Skin of body (tissue), 2 donors: Measurements from ENCODE around the gene ZNF329. TPM values are rescaled to one million over a fixed set of nuclear protein-coding genes. Genes with fewer than 3 reads are reported as not detected.

Source experiments
- DNase-seq: peaks from one replicate; lab custom pipeline; 2025; lab: John Stamatoyannopoulos, UW
- total RNA-seq: library from RNA; depleted of rRNA; stranded (reverse); fragments of >200 nt; gene quantifications from one replicate; pipeline ENCODE4 v1.2.3, GENCODE V29; 2014

ZNF329 gene
- total RNA-seq, 1 donor from 2014 or later = 11.8 TPM

DNA sequence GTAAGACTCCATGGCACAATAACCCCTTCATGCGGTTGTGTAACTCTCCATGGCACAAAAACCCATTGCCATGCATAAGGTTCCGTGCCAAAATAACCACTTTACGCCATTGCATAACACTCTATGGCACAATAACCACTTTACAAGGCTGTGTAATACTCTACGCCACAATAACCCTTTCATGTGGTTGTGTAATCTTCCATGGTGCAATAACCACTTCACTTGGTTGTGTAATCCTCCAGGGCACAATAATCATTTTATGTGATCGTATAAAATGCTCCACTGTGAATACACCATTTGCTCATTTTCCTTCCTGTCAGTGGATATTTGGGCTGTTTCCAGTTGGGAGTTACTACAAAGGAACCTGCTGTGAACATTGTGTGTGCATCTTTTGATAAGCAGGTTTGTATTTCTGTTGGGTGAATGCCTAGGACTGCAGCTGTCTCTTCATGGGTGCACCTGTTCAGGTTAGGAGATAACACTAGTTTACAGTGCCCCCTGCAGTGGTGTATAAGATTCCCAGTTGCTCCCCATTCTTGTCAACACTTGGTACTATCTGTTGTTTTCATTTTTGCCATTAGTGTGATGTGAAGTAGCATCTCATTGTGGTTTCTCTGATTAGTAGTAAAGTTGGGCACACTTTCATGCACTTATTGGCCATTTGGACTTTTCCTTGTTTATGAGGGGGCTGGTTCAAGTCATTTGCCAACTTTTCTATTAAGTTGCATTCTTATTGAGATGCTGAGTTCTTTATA lies 31.4 kb downstream of the ZNF329 start:
- DNase-seq = no peak

DNA sequence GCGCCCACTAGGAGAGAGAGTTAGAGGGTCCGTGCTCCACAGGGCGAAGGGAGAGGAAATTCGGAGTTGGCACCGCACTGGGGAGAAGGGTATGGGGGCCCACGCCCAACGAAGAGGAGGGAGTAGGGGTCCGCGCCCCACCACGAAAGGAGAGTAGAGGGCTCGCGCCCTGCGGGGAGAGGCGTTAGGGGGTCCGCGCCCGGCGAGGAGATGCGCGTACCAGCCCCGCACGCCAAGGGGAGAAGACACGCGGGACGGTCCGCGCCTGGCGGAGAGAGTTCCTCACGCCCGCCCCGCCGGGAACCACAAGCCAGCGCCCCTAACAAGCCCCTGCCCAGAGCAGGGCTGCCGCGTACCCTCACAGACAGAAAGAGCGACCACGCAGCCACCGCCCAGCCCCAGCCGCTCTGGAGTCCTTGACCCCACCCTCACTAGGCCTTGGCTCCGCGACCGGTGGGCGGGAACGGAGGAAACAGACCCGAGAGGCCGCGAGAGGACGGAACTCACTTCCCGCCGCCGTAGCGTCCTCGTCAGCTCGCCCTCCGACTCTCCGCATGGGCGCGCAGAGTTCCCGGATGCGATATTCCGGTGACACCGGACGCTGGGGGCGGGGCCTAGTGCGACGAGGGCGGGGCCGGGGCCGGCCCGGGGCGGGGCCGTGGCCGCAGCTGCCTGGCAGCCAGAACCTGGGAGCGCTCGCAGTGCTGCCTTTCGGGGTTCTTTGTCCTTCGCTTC lies 32.6 kb downstream of the ZNF329 start:
- no peak for DNase-seq

DNA sequence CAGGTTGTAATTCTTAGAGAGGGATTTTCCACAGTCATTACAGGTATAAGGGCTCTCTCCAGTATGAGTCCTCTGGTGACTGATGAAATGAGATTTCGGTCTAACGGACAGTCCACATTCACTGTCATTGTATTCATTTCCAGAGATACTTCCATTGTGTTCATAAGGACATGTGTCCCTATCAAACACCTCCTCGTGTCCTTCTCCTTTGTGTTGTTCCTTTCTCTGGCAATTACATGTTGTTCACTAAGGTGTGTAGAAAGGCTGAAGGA lies 42.1 kb downstream of the ZNF329 start:
- no peak for DNase-seq

DNA sequence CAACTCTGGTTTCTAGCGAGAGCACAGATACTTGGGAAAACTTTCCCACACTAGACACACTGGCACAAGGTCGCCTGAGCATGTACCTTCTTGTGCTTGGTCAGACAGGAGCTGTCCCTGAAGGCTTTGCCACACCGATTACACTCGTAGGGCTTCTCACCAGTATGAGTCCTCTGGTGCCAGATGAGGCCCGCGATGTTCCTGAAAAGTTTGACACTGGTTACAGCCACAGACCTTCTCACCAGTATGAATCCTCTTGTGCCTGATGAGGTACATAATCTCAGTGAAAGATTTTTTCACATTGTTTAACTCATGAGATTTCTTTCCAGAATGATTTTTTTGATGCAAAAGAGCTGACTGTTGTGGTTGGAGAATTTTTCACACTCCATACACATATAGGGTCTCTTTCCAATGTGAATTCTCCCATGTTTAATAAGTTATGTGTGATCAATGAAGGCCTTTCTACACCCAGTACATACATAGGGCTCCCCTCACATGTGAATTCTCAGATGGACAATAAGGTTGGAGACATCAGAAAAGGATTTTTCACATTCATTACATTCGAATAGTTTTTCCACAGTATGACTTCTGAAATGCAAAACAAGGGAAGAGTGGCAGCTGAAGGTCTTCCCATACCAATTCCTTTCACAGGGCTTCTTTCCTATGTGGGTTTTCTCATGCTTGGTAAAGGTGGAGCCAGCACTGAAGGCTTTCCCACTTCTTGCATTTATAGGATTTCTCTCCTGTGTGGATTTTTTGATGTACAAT lies 42.6 kb downstream of the ZNF329 start:
- no peak for DNase-seq

DNA sequence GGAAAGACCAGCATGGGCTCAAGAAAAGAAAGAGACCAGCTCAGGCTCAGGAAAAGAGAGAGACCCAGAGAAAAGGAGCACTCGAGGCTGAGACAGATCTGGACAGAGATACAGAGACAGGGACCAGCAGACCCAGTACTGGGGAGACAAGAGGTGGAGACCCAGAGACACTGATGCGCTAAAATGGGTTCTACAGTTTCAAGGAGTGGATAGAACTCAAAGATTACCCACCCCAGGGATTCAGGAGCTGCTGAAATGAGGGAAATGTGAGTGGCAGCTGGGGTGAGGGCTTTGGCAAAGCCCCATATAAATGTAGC lies 51.9 kb downstream of the ZNF329 start:
- DNase-seq = peak; percentile 6

DNA sequence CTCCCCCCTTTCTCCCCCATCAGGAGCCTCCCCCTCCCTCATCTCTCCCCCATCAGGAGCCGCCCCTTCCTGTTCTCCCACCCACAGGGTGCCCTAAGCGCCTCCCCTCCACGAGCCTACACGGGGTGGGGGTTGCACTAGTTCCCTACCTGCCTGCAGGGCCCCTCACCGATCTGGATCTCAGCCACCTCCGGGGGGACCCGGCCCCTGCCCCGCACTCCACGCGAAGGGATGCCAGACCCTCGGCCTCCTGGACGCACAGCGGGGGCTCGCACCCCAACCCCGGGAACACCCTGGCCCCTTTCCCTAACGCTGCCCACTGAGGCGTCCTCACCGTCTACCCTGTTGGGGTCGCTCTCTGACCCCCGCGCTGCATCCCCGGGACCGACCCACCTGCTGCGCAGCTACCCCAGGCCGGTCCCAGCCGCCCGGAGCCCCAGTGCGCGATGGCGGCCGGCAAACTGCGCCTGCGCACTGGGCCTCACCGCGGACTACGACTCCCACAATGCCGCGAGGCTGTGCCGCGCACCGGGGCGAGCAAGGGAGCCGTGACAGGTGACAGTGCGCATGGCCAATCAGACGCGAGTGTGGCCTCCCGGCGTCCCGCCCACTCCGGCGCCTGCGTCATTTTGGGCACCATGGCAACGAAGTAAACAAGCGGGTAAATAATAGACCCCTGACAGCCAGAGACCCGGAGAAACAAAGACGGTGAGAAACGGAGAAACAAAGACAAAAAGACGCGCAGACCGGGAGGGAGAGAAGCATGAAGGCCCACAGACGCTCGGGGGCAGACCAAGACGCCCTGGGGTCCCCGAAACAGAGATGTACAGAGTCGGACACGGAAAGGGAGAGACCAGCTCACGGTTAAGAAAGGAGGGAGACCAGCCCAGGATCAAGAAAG lies 52.6 kb downstream of the ZNF329 start, which contains the start of gene ZSCAN18:
TSS of gene ZSCAN18 (minus strand) at position 451 of the 901 bp plus-strand sequence. CDS start 7,964 bp downstream, outside the sequence.
- peak; percentile 98 for DNase-seq

DNA sequence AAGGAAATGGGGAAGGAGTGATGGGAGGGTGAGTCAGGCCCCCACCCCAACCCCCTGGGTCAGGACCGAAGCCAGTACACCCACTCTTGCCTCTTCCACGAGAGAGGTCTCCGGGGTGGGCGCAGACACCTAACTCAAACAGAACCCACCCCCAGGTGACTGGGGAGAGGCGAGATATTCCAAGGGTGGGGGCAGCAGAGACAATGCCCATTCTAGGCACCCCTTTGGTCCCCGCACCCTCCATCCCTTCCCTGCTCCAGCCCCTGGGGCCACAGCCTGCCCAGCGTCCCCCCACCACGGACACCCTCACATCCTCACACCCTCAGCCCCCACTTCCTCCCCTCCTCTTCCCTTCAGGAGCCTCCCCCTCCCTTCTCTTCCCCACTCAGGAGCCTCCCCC lies 53.2 kb downstream of the ZNF329 start:
- DNase-seq = no peak

DNA sequence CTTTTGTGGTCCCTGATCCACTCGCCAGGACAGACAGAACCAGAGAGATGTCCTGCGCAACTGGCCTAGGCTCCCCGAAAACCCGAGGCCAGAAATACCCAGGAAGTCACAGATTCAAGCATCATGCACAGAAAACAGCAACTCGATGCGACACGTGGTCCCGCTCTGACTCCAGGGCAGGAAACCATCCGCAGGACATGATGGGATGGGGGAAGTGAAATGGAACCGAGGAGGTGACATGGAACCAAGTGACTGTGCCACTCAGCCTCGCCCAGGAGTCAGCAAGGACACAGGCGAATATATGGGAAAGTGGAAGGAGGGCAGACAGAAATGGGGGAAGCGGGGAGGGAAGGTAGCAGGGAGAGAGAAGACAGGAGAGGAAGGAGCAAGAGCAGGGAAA lies 53.7 kb downstream of the ZNF329 start:
- DNase-seq = no peak

DNA sequence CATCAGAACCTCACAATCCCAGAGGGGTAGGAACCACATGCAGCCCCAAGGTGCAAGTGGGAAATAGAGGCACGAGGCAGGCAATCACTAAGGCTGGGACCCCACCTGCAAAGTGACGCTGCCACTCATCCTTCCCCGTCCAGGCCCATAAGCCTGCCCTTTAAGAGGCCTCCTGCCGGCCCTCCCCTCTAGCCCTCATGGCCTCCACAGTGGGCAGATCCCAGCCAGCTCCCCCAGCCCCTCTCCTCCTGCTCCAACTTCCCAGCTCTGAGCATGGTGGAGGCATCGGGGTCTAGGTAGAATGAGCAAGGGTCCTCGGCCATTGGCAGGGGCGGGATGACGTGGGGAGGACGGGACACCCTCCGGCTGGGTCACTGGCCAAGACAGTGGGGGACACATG lies 55.3 kb downstream of the ZNF329 start:
- DNase-seq = no peak

DNA sequence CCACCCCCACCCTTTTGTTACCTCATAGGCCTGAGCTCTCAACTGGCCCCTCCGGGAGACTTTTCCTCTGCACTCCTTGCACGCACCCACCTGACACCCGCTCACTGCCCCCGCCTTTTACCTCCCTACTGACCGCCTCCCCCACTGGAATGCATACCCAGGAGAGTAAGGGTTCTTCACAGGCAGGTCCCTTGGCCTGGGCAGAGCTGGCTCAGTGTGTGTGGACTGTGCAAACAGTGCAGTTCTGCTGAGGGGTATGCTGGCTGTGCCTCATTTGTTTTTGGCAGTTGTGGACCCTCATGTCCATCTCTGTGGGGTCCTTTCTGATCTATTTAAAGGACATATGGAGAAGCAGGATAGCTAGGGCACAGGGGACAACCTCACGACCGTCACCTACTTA lies 57.5 kb downstream of the ZNF329 start:
- no peak for DNase-seq

DNA sequence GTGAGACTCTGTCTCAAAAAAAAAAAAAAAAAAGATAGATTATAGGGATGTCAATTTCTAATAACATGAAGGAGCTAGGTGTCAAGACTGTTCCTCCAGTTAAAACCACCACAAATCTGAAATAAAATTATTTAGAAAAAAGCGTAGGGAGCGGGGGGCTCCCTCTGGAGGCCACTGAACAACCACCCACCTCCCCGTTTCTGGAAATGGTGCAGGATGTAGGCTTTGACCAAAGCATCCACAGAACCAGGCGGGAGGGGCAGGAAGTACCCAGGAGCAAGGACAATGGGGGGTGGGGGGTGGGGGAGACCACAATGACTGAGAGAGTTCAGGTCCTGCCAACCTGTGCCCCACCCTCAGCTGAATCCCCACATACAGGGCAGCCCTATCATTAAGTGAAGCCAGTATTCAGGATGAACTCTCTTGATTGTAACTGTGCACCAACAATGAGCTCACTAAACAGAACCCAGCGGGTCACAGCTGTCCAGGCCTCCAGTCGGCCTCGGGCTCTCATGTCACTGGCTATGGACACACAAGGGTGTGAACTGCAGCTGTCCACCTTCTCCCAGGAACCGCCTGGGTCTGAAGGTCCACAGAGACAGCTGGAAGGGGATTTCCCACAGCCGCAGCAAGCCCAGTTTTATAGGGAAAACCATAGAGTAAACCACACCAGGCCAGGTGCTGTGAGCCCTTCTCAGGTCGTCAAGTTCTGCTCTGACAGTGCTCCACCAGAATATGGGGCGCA lies 59.2 kb downstream of the ZNF329 start:
- no peak for DNase-seq

DNA sequence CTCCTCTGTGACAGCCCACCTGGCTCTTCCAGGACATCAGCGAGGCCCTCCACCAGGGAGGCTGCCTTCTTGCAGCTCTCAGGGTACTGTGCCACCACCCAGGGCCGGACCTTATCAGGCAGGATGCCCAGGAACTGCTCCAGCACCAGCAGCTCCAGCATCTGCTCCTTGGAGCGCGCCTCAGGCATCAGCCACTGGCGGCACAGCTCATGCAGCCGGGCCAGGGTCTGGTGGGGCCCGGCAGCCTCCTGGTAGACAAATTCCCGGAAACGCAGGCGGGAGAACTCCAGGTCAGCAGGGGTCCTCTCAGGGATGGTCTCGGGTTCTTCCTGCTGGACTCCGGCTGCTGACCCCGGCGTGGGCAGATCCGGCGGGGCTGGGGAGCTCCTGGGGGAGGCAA lies 60.7 kb downstream of the ZNF329 start:
- DNase-seq = no peak

DNA sequence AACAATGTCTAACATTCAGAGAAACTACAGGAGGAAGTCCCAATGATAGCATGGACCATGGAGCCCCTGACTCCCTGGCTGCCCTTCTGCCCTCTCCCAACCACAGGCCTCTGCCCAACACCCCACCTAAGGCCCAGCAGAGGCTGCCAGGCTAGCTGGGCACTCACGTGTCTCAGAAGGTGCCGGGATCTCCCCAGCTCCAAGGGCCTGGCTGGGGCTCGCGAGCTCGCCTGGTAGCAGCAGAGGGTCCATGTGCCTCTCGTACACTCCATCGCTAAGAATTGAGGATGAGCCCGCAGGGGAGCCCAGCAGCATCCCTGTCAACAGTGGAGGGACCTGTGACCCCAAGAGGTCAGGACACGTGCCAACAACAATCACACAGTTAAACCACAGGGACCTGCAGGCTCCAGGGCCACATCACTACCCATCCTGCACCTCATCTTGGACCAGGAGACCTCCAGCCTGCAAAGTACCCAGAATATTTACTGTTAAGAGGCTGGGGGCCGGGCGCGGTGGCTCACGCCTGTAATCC lies 62.0 kb downstream of the ZNF329 start:
- no peak for DNase-seq

DNA sequence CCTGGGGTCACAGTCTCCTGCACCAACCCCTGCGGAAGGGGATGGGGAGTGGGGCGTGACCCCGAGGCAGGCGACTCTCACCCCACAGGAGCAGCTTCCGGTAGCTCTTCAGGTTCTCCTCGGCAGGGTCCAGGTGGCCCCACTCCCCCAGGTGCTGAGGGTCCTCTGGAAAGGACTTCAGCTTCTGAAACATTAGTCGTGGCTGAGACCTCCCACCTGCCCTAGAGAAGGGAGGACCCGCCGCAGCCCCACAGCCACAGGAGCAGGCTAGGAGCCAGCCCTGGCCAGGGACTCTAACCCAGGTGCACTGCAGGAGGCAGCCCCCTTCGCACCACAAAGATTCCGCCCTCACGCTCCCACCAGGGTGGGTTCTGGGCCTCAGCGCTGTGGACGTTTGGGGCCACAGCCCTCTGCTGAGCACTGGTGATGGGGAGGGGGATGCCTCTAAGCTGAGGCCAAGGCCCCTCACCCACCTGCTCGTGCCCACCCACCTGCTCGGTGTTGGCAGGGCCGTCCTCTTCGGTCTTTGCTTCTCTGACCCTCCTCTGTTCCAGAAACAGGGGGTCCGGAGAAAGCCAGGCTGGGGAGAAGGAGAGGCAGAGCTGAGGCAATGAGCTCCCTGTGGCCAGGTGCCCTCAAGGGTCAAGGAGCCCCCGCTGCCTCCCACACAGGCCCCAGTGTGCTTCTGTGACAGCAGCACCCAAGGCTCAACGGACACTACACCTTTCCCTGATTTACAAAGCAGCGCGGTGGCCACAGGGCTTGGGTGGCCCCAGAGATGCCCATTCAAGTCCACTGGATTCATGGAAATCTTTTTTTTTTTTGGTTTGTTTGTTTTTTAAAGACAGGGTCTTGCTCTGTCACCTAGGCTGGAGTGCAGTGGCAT lies 63.5 kb downstream of the ZNF329 start:
- no peak for DNase-seq

DNA sequence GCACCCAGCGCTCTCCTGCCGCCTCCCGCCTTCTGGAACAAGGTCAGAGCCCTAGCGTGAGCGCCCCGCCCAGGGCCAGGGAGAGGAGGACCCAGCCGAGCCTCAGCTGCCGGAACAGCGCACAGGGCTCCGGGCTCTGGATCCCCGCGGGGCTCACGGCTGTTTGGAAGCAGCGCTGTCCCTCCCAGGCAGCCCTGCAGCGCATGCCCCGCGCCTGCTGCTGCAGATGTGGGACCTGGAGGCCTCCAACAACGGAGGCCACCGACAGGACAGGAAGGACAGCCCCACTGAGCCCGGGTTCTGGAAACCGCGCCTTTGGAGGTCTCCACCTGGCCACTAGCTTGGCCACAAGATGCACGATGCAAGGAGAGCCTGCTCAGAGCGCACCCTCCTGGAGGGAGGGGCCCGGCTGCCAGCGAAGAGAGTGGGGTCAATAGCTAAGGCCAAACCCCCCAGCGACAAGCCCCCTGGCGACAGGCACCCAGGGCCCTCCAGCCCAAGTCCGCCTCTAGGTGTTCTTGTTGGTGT lies 65.2 kb downstream of the ZNF329 start:
- no peak for DNase-seq

DNA sequence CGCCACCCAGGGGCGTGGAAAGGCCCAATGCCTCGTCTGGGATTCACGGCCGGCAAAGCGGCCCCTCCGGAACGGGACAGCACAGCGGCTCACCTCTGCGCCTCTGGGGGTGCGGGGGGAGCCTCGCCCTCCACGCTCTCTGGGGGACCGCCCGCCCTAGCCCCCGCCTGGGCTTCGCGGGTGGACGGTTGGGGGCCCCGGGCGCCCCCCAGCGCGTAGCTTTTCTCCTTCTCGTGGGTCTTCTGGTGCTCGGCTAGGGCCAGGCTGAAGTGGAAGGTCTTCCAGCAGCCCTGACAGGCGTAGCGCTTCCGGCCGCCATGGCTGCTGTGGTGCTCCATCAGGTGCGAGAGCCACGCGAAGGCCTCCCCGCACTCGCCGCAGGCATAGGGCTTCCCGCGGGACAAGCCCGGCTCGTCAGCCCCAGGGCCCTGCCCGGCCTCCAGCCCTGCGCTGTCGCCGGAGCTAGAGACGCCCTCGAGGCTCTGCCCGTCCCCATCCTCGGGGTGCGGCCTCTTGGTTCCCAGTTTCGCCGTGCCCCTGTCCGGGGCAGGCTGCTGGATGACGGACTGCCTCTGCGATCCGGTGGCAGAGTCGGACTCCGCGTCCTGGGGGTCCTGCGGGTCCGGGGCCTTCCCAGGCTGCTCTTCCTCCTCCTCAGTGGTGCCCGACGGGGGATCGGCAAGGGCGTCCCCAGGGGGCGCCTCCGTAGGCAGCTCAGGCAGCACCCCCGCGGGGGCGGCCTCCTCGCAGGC lies 65.8 kb downstream of the ZNF329 start:
- DNase-seq = no peak

DNA sequence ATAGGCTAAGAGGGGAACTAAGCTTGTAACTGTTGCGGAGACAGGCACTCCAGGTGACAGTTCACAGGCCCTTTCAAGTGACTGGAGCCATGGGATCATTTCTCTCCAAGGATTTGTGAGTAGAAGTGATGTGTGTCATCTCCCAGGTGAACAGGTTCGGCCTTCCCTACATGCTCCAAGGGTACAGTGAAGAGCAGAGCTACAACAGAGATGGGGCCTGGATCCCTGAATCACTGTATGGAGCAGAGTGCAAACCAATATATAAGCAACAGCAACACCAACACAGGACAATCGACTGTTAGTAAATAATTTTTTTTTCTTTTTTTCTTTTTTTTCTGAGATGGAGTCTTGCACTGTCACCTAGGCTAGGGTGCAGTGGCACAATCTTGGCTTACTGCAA lies 67.6 kb downstream of the ZNF329 start:
- no peak for DNase-seq

DNA sequence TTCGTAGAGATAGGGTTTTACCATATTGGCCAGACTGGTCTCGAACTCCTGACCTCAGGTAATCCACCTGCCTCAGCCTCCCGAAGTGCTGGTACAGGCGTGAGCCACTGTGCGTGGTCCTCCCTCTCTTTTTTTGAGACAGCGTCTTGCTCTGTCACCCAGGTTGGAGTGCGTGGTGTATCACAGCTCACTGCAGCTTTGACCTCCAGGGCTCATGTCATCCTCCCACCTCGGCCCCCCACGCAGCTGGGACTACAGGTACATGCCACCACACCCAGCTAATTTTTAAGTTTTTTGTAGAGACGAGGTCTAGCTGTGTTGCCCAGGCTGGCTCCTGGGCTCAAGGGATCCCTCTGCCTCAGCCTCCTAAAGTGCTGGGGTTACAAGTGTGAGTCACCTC lies 70.8 kb downstream of the ZNF329 start:
- DNase-seq = no peak
